ENCODE results near the gene NBEAL2. TPM values are rescaled to one million over a fixed set of nuclear protein-coding genes. Genes with fewer than 3 reads are reported as not detected.

Gene NBEAL2
- total and polyA plus RNA-seq, 2 of the 8 experiments (the other 6 are each of a cell fraction or from before 2014, with no cell fraction given): 27.3 to 46.9 TPM

GRCh38 chr3:47028667-47029066, 49.2 kb downstream of the NBEAL2 start (continued):
- TF ChIP-seq RAD21 (IDR thresholded peaks at IDR 0.05 in 1 of 2, conservative IDR thresholded peaks at IDR 0.05 in 1 of 2; ENCODE audit: low read depth in 2 of 2, low read length in 2 of 2) (no peak), CHD7 (IDR thresholded peaks at IDR 0.05; ENCODE audit: insufficient replicate concordance, low read length) (no peak)
